GM12878 (cell line): ENCODE data around the gene CREB3L1. TPM values are rescaled to one million over a fixed set of nuclear protein-coding genes. Genes with fewer than 3 reads are reported as not detected.

Experiments used
- ATAC-seq: fragments of 200-7000 bp; cut with Tn5 transposase; 3 replicates; pipeline ENCODE4 v1.9.1; 2020; ENCODE audit warnings: mild to moderate bottlenecking, moderate library complexity
- BruUV-seq: library from RNA; stranded (reverse); fragments of 400-500 nt; replicated peaks from 2 replicates; lab custom pipeline; 2021; lab: Mats Ljungman, UMichigan
- CTCF ChIA-PET: fragments of 300-600 bp; sonication (Branson Sonifier 250); formaldehyde crosslinking; extraction: SDS; loops from one replicate; lab custom pipeline; 2021; ENCODE audit warnings: inconsistent platforms; lab: Yijun Ruan, JAX
- POLR2A ChIA-PET: fragments of 350-600 bp; formaldehyde crosslinking; extraction: SDS; loops from one replicate; lab custom pipeline; 2021; ENCODE audit warnings: inconsistent platforms; lab: Charles Lee
- RAD21 ChIA-PET: fragments of 300-600 bp; sonication (Branson Sonifier 250); formaldehyde crosslinking; loops from one replicate; lab custom pipeline; 2023; ENCODE audit warnings: antibody characterized with exemption; ENCODE audit not compliant: unreplicated experiment; lab: Charles Lee
- SMC1A ChIA-PET: fragments of 300-600 bp; sonication (Branson Sonifier 250); formaldehyde crosslinking; loops from one replicate; lab custom pipeline; 2023; ENCODE audit not compliant: unreplicated experiment, uncharacterized antibody; lab: Charles Lee
- DNase-seq: peaks from one replicate; pipeline ENCODE4 v3.0.0-alpha.2; 2011; ENCODE audit warnings: low read depth, low spot score
- FAIRE-seq: peaks from 3 replicates; lab custom pipeline; 2011; peaks lifted over from hg19 to GRCh38; lab: Jason Lieb, UNC
- H2AFZ ChIP-seq: 2 replicates; pipeline ENCODE4 v1.6.0; 2011; ENCODE audit warnings: low read depth, low read length, control low read depth; ENCODE audit not compliant: control insufficient read depth
- H3K27ac ChIP-seq: 2 replicates; pipeline ENCODE4 v1.5.1; 2011; ENCODE audit warnings: control low read depth; ENCODE audit not compliant: control insufficient read depth, insufficient read depth
- H3K27me3 ChIP-seq, 2 experiments: replicated peaks in 1 of 2; 2 replicates each; pipeline versions ENCODE4 v1.6.0 to v1.6.1; 2011; ENCODE audit warnings: low read length in 1 of 2; ENCODE audit not compliant: control insufficient read depth in 2 of 2, insufficient read depth in 2 of 2
- H3K36me3 ChIP-seq, 2 experiments: 2 replicates each; pipeline ENCODE4 v1.5.1; 2011; ENCODE audit warnings: low read length in 1 of 2; ENCODE audit not compliant: control insufficient read depth in 2 of 2, insufficient read depth in 2 of 2
- H3K4me1 ChIP-seq: 2 replicates; pipeline ENCODE4 v1.6.1; 2011; ENCODE audit warnings: mild to moderate bottlenecking, low read length, moderate library complexity, mixed read lengths; ENCODE audit not compliant: control insufficient read depth, insufficient read depth
- H3K4me2 ChIP-seq: 2 replicates; pipeline ENCODE4 v1.6.0; 2011; ENCODE audit warnings: control low read depth; ENCODE audit not compliant: control insufficient read depth, insufficient read depth
- H3K4me3 ChIP-seq: fragments of 200-600 bp; sonication (generic); 2 replicates; pipeline ENCODE4 v1.5.1; 2016
- H3K79me2 ChIP-seq: 2 replicates; pipeline ENCODE4 v1.6.0; 2011; ENCODE audit warnings: low read length; ENCODE audit not compliant: control insufficient read depth, insufficient read depth
- H3K9ac ChIP-seq: 2 replicates; pipeline ENCODE4 v1.8.0; 2011; ENCODE audit warnings: low read length, control low read depth, mixed read lengths; ENCODE audit not compliant: control insufficient read depth, insufficient read depth
- H3K9me3 ChIP-seq: replicated peaks from 3 replicates; pipeline ENCODE4 v1.5.1; 2011; ENCODE audit warnings: mild to moderate bottlenecking, low read length; ENCODE audit not compliant: control insufficient read depth, insufficient read depth
- H4K20me1 ChIP-seq: 2 replicates; pipeline ENCODE4 v1.6.0; 2011; ENCODE audit not compliant: control insufficient read depth, insufficient read depth
- CHD4 ChIP-seq: fragments of 200-600 bp; sonication (generic); IDR thresholded peaks from 2 replicates; pipeline ENCODE4 v1.6.1; 2016; ENCODE audit warnings: mild to moderate bottlenecking
- DPF2 ChIP-seq: fragments of 450-650 bp; IDR thresholded peaks from 2 replicates; pipeline ENCODE4 v1.6.1; 2017; ENCODE audit warnings: mild to moderate bottlenecking
- EED ChIP-seq: sonication (generic); IDR thresholded peaks from 2 replicates; pipeline ENCODE4 v1.6.1; 2016; ENCODE audit warnings: antibody characterized with exemption, low read depth
- ESRRA ChIP-seq: IDR thresholded peaks from 2 replicates; pipeline ENCODE4 v1.6.1; 2012; ENCODE audit warnings: mild to moderate bottlenecking, low read length, improper control_type of control experiment
- FOXK2 ChIP-seq: fragments of 450-650 bp; IDR thresholded peaks from 2 replicates; pipeline ENCODE4 v1.6.1; 2017; ENCODE audit warnings: mild to moderate bottlenecking, moderate library complexity
- MEF2B ChIP-seq: fragments of 450-650 bp; IDR thresholded peaks from 2 replicates; pipeline ENCODE4 v1.6.1; 2018; ENCODE audit warnings: mild to moderate bottlenecking, moderate library complexity; ENCODE audit not compliant: partially characterized antibody, poor library complexity, severe bottlenecking
- MYC ChIP-seq: IDR thresholded peaks from 2 replicates; pipeline ENCODE4 v1.6.1; 2011; ENCODE audit warnings: mild to moderate bottlenecking, low read length, moderate library complexity, inconsistent platforms; ENCODE audit not compliant: insufficient read depth, insufficient replicate concordance, insufficient read length, severe bottlenecking
- NR2F1 ChIP-seq: fragments of 450-650 bp; conservative IDR thresholded peaks from 2 replicates; pipeline ENCODE4 v1.6.1; 2017; ENCODE audit warnings: mild to moderate bottlenecking
- SMC3 ChIP-seq: IDR thresholded peaks from 2 replicates; pipeline ENCODE4 v1.6.1; 2011; ENCODE audit warnings: low read length, improper control_type of control experiment, borderline replicate concordance
- SUPT20H ChIP-seq: IDR thresholded peaks from 2 replicates; pipeline ENCODE4 v1.6.1; 2011; ENCODE audit warnings: low read depth, mild to moderate bottlenecking, low read length, moderate library complexity, borderline replicate concordance; ENCODE audit not compliant: control insufficient read depth
- TBL1XR1 ChIP-seq: IDR thresholded peaks from 2 replicates; pipeline ENCODE4 v1.6.1; 2012; ENCODE audit warnings: low read depth, low read length, improper control_type of control experiment
- whole genome bisulfite sequencing: methylation state at CpG from one replicate; pipeline ENCODE4 v1.1.6; 2016; ENCODE audit warnings: low lambda C conversion rate; ENCODE audit not compliant: insufficient replicate concordance, insufficient coverage; ENCODE audit errors: missing lambda C conversion rate; 5-methylcytosine and 5-hydroxymethylcytosine counted together
- in situ Hi-C: fragments of 300-500 bp; cut with MboI; formaldehyde crosslinking; loops from 9 replicates; pipeline ENCODE4 v1.14.3; 2018; ENCODE audit warnings: mixed read lengths
- intact Hi-C: fragments of 100-400 bp; cut with micrococcal nuclease; formaldehyde crosslinking; loops from one replicate; pipeline ENCODE4 v1.14.2; 2022; ENCODE audit not compliant: unreplicated experiment
- polyA plus RNA-seq, 11 experiments: library from polyadenylated mRNA; depleted of rRNA in 4 of 11; unstranded in 6 of 11; stranded (reverse) in 5 of 11; fragments of >200 nt; fragmentation: Nextera tagmentation in 4 of 11; fragmentation: Illumina TruSeq in 1 of 11; extraction: Ambion mirVana in 4 of 11; extraction: Trizol in 1 of 11; gene quantifications; 1 replicate in 1 of 11; 2 replicates in 10 of 11; pipeline versions ENCODE4 v1.2.1 to v1.2.3, GENCODE V29; 2011 to 2016; ENCODE audit warnings: inconsistent platforms in 2 of 11, missing spikeins in 2 of 11, low read depth in 1 of 11
- total RNA-seq, 4 experiments: library from RNA; depleted of rRNA in 3 of 4; stranded (reverse); fragments of >200 nt in 3 of 4; fragmentation: Illumina TruSeq in 1 of 4; extraction: Trizol in 1 of 4; gene quantifications; 2 replicates each; pipeline versions ENCODE4 v1.2.1 to v1.2.3, GENCODE V29; 2013 to 2021
- TF ChIP-seq, protein P1 (sequence below): fragments of 450-650 bp; formaldehyde crosslinking; IDR thresholded peaks from 2 replicates; pipeline ENCODE4 v1.4.0; 2020; ENCODE audit warnings: mild to moderate bottlenecking, moderate library complexity
- TF ChIP-seq, protein P2 (sequence below): IDR thresholded peaks from 2 replicates; pipeline ENCODE4 v1.6.1; 2012; ENCODE audit warnings: mild to moderate bottlenecking, low read depth, low read length
- TF ChIP-seq, protein P3 (sequence below): IDR thresholded peaks from 2 replicates; pipeline ENCODE4 v1.6.1; 2012; ENCODE audit warnings: low read depth, low read length, improper control_type of control experiment

The CREB3L1 gene
- total and polyA plus RNA-seq, 10 of the 15 experiments (the other 5 are each of a cell fraction or from before 2014, with no cell fraction given), result 0.03 to 1.4 (median 0.22) TPM

DNA sequence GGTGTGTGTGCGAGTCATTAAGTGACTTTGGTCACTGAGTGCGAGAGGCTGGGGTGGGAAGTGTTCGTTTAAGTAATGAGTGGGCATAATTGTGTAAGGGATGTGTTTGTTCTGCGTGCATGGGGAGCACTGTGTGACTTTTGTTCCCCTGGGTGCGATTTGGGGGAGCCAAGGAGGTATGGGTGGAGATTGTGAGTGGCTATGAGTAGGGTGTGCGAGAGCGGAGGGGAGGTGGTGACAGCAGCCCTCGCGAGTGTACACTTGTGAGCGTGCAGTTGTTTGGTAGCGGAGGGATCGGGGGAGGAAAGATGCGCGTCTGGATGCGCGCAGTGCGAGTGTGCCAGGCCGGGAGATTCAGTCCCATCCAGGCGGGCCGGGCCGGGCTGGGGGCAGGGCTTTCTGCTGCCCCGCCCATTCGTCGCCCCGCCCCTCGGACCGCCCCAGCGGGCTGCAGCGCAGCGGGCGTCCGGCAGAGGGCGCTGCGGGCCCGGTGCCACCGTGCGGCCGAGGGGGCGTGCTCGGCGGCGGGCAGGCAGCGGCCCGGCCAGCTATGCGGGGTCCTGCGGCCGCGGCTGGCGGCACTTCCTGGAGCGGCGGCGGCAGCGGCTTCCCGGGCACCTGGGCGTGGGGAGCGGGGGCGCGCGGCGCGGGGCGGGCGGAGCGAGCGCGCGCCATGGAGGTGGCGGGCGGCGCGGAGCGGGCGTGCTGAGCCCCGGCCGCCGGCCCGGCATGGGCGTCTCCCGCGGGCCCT is 69.6 kb downstream of the CREB3L1 start, which contains the start of gene DGKZ:
Gene DGKZ (plus strand): TSS at position 578 of the 751 bp plus-strand sequence. CDS start 197 bp downstream, outside the sequence.
- Histone ChIP-seq H2AFZ (peak within 1 kb of the TSS; percentile 57), H3K4me3 (peak within 1 kb of the TSS; percentile 88), H3K9me3 (no peaks in the 10 kb centered on the region), H3K27ac (peak within 1 kb of the TSS; percentile 71), H3K27me3 (no peaks in the 10 kb centered on the region), H3K9ac (peak within 1 kb of the TSS; percentile 83), H3K36me3 (peaks cover 0 to 3% of the 10 kb centered on the region in 2 experiments; a peak in 2 of 4 replicates), H3K4me2 (peak within 1 kb of the TSS; percentile 98), H3K4me1 (peaks cover 39% of the 10 kb centered on the region), H4K20me1 (no peaks in the 10 kb centered on the region), H3K79me2 (peaks cover 39% of the 10 kb centered on the region)
- POLR2A ChIA-PET, result interaction anchor here (1.4 to 3.0 kb wide), 4 partner anchors 14 to 143 kb away, joined by 3 to 32 read pairs (median 6); no protein-coding TSS in a partner anchor
- WGBS, result 11% methylated on average over 38 of the region's 80 CpGs
- FAIRE-seq (no peak), DNase-seq (no peak), ATAC-seq (peak; percentile 69)
- SMC1A ChIA-PET, result interaction anchor here (0.6 to 3.0 kb wide), 4 partner anchors 14 to 136 kb away, joined by 4 to 11 read pairs (median 6); no protein-coding TSS in a partner anchor
- no TSS peak for BruUV-seq
- in situ Hi-C loops, result no loop called here
- CTCF ChIA-PET, result interaction anchor here (1.0 to 19.9 kb wide), 11 partner anchors 17 to 191 kb away, joined by 3 to 423 read pairs (median 8); no protein-coding TSS in a partner anchor
- intact Hi-C loops, result loop anchor here (1.0 to 10.0 kb wide), 2 partner anchors 20 to 222 kb away; partner anchors contain the start of gene PHF21A
- RAD21 ChIA-PET, result interaction anchor here (1.0 to 3.4 kb wide), 5 partner anchors 11 to 45 kb away, joined by 4 to 38 read pairs (median 5); no protein-coding TSS in a partner anchor
- TF ChIP-seq DPF2 (no peak), NR2F1 (no peak; the same call in 1 of the 2 replicates), ESRRA (no peak), FOXK2 (no peak), TBL1XR1 (no peak), MYC (peak; percentile 24), SUPT20H (no peak), EED (no peak), SMC3 (peak; percentile 39; the same call in 1 of the 2 replicates), MEF2B (no peak), CHD4 (no peak)
- TF ChIP-seq, protein P1, sequence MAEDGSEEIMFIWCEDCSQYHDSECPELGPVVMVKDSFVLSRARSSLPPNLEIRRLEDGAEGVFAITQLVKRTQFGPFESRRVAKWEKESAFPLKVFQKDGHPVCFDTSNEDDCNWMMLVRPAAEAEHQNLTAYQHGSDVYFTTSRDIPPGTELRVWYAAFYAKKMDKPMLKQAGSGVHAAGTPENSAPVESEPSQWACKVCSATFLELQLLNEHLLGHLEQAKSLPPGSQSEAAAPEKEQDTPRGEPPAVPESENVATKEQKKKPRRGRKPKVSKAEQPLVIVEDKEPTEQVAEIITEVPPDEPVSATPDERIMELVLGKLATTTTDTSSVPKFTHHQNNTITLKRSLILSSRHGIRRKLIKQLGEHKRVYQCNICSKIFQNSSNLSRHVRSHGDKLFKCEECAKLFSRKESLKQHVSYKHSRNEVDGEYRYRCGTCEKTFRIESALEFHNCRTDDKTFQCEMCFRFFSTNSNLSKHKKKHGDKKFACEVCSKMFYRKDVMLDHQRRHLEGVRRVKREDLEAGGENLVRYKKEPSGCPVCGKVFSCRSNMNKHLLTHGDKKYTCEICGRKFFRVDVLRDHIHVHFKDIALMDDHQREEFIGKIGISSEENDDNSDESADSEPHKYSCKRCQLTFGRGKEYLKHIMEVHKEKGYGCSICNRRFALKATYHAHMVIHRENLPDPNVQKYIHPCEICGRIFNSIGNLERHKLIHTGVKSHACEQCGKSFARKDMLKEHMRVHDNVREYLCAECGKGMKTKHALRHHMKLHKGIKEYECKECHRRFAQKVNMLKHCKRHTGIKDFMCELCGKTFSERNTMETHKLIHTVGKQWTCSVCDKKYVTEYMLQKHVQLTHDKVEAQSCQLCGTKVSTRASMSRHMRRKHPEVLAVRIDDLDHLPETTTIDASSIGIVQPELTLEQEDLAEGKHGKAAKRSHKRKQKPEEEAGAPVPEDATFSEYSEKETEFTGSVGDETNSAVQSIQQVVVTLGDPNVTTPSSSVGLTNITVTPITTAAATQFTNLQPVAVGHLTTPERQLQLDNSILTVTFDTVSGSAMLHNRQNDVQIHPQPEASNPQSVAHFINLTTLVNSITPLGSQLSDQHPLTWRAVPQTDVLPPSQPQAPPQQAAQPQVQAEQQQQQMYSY (CRISPR knock-in tag), result no peak
- TF ChIP-seq, protein P2, sequence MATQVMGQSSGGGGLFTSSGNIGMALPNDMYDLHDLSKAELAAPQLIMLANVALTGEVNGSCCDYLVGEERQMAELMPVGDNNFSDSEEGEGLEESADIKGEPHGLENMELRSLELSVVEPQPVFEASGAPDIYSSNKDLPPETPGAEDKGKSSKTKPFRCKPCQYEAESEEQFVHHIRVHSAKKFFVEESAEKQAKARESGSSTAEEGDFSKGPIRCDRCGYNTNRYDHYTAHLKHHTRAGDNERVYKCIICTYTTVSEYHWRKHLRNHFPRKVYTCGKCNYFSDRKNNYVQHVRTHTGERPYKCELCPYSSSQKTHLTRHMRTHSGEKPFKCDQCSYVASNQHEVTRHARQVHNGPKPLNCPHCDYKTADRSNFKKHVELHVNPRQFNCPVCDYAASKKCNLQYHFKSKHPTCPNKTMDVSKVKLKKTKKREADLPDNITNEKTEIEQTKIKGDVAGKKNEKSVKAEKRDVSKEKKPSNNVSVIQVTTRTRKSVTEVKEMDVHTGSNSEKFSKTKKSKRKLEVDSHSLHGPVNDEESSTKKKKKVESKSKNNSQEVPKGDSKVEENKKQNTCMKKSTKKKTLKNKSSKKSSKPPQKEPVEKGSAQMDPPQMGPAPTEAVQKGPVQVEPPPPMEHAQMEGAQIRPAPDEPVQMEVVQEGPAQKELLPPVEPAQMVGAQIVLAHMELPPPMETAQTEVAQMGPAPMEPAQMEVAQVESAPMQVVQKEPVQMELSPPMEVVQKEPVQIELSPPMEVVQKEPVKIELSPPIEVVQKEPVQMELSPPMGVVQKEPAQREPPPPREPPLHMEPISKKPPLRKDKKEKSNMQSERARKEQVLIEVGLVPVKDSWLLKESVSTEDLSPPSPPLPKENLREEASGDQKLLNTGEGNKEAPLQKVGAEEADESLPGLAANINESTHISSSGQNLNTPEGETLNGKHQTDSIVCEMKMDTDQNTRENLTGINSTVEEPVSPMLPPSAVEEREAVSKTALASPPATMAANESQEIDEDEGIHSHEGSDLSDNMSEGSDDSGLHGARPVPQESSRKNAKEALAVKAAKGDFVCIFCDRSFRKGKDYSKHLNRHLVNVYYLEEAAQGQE, result no peak
- TF ChIP-seq, protein P3, sequence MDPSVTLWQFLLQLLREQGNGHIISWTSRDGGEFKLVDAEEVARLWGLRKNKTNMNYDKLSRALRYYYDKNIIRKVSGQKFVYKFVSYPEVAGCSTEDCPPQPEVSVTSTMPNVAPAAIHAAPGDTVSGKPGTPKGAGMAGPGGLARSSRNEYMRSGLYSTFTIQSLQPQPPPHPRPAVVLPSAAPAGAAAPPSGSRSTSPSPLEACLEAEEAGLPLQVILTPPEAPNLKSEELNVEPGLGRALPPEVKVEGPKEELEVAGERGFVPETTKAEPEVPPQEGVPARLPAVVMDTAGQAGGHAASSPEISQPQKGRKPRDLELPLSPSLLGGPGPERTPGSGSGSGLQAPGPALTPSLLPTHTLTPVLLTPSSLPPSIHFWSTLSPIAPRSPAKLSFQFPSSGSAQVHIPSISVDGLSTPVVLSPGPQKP, result no peak
